ENCODE results near the gene EMILIN1. TPM values are rescaled to one million over a fixed set of nuclear protein-coding genes. Genes with fewer than 3 reads are reported as not detected.
A peak's percentile ranks its signal among the peaks of the same experiment; 100 is the strongest.

EMILIN1 gene
- total RNA-seq, 4 donors from 2014 or later: 3.6 to 17.9 (median 7.9) TPM

GRCh38 chr2:27084297-27085061, 6.1 kb downstream of the EMILIN1 start:
- H3K4me3 ChIP-seq (ENCODE audit: low read depth, poor library complexity, severe bottlenecking): no peak overlapping the region
- TF ChIP-seq CTCF (IDR thresholded peaks at IDR 0.05): no peak
- no peak for TF ChIP-seq POLR2A (IDR thresholded peaks at IDR 0.05)
- DNase-seq (ENCODE audit: low spot score in 2 of 2): no peak
- 75 to 91% methylated on average over 6 of the region's 6 CpGs for WGBS, 2 donors
- intact Hi-C loops (cut with DNase I; ENCODE audit: low total_unique reads): no loop called here

GRCh38 chr2:27085062-27085672, 6.8 kb downstream of the EMILIN1 start:
- no peak overlapping the region for H3K4me3 ChIP-seq (ENCODE audit: low read depth, poor library complexity, severe bottlenecking)
- intact Hi-C loops (cut with DNase I; ENCODE audit: low total_unique reads): no loop called here
- DNase-seq (ENCODE audit: low spot score in 2 of 2): no peak
- WGBS, 2 donors: 52 to 64% methylated on average over 10 of the region's 10 CpGs
- TF ChIP-seq POLR2A (IDR thresholded peaks at IDR 0.05): no peak
- TF ChIP-seq CTCF (IDR thresholded peaks at IDR 0.05): no peak

GRCh38 chr2:27085673-27086089, 7.3 kb downstream of the EMILIN1 start:
- 1 to 2% methylated on average over 7 to 25 of the region's 38 CpGs for WGBS, 2 donors
- intact Hi-C loops (cut with DNase I; ENCODE audit: low total_unique reads): no loop called here
- TF ChIP-seq CTCF (IDR thresholded peaks at IDR 0.05) (no peak), POLR2A (IDR thresholded peaks at IDR 0.05) (no peak)
- H3K4me3 ChIP-seq (ENCODE audit: low read depth, poor library complexity, severe bottlenecking): peak overlapping the region; percentile 44
- peak; percentile 69 to 97 for DNase-seq (ENCODE audit: low spot score in 2 of 2)

GRCh38 chr2:27086090-27086723, 7.8 kb downstream of the EMILIN1 start:
- H3K4me3 ChIP-seq (ENCODE audit: low read depth, poor library complexity, severe bottlenecking): peak overlapping the region; percentile 44
- intact Hi-C loops (cut with DNase I; ENCODE audit: low total_unique reads): no loop called here
- no peak for TF ChIP-seq POLR2A (IDR thresholded peaks at IDR 0.05)
- TF ChIP-seq CTCF (IDR thresholded peaks at IDR 0.05): no peak
- WGBS, 2 donors: 0 to 1% methylated on average over 24 to 53 of the region's 81 CpGs
- DNase-seq (ENCODE audit: low spot score in 2 of 2): peak; percentile 93 to 99

GRCh38 chr2:27086724-27087593, 8.5 kb downstream of the EMILIN1 start, which contains the start of gene KHK:
Gene KHK, plus strand, starts transcription at chr2:27086772. Its CDS starts 488 bp downstream, at chr2:27087260.
- peak within 1 kb of the TSS; percentile 44 for H3K4me3 ChIP-seq (ENCODE audit: low read depth, poor library complexity, severe bottlenecking)
- no peak for TF ChIP-seq POLR2A (IDR thresholded peaks at IDR 0.05)
- TF ChIP-seq CTCF (IDR thresholded peaks at IDR 0.05): no peak
- intact Hi-C loops (cut with DNase I; ENCODE audit: low total_unique reads): no loop called here
- 12 to 23% methylated on average over 30 to 51 of the region's 54 CpGs for WGBS, 2 donors
- DNase-seq (ENCODE audit: low spot score in 2 of 2): peak in 1 of 2 donors; percentile 89

All from lower leg skin (tissue), 4 donors.